Islet of Langerhans (tissue), 1 donor: ENCODE results near the gene AMACR.

Source experiments
- FAIRE-seq: peaks from one replicate; lab custom pipeline; 2011; peaks lifted over from hg19 to GRCh38; lab: Jason Lieb, UNC

Gene AMACR

GRCh38 chr5:34007621-34008600 is at the start of gene AMACR:
Gene AMACR (minus strand): TSS chr5:34008050. CDS start chr5:34008019, 31 bp downstream.
- no peak for FAIRE-seq

GRCh38 chr5:34057569-34057968 is 49.7 kb upstream of the AMACR start:
- FAIRE-seq, result no peak

DNA sequence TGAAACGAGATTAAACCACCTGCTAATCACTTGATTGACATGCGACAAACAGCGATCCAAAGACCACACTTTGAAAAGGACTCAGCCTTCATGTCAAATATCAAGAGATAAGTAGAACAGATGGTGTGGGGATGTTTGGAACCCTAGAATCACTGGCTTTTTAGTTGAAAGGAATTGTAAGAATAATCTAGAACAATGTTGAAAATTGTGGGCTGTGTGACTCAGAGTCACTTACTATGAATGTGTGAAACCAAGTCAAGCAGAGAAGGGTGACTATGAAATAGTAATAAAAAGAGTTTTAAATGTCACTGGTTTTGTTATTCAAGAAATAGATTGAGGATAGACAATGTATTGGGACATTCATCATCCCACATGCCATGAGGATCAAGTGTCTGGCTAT is 49.3 kb upstream of the AMACR start:
- FAIRE-seq, result no peak

GRCh38 chr5:34055667-34056066 is 47.8 kb upstream of the AMACR start:
- FAIRE-seq, result no peak

- FAIRE-seq, result peak; percentile 33
These were observed 46.5 kb upstream of the AMACR start for GRCh38 chr5:34054400-34054729.

- FAIRE-seq, result no peak
These were observed 45.9 kb upstream of the AMACR start for GRCh38 chr5:34053571-34054399.

GRCh38 chr5:34053133-34053532 is 45.3 kb upstream of the AMACR start:
- no peak for FAIRE-seq

- FAIRE-seq, result no peak
These were observed 43.6 kb upstream of the AMACR start for GRCh38 chr5:34051374-34051980.

- no peak for FAIRE-seq
These were observed 40.1 kb upstream of the AMACR start for GRCh38 chr5:34047774-34048572.

DNA sequence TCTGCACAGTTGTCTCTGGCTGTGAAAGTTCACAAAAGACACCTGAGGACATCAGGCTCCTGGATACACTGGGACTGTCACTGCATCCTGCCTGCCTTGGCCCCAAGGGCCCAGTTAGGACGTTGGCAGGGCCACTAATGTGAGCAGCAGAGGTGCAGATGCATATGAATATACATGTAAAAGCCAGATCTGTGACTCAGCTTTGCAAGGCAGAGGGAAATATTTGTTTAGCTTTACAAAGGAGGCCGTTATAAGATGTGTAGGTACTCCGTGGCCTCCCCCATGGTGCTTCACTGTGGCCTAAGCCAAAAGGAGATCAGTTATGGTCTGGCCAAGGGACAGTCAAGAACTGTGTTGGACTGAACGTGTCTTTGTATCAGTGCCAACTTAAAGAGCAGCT is 39.3 kb upstream of the AMACR start:
- FAIRE-seq, result no peak

GRCh38 chr5:34045996-34046395 is 38.1 kb upstream of the AMACR start:
- FAIRE-seq, result no peak

DNA sequence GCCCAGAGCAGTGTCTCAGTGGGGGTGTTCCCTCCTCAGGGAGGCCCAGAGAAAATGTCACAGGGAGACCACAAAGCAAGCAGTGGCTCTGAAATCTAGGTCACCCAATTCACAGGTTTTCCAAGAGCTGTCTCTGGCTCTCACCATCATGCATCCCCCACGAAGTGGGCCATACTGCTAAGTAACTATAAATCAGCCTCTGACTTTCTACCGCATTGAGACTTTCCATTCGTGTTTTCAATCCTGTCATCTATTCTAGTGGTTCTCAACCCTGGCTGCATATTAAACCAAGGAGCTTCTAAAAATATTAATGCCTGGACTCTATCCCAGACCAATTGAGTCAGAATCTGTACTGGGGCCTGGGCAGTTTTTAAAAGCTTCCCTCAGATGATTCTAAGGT is 37.2 kb upstream of the AMACR start:
- no peak for FAIRE-seq

- FAIRE-seq, result no peak
These were observed 35.4 kb upstream of the AMACR start, which contains the start of gene C1QTNF3 for GRCh38 chr5:34043099-34043876. Gene C1QTNF3 (minus strand): TSS chr5:34043213. CDS start chr5:34043125, 88 bp downstream.

DNA sequence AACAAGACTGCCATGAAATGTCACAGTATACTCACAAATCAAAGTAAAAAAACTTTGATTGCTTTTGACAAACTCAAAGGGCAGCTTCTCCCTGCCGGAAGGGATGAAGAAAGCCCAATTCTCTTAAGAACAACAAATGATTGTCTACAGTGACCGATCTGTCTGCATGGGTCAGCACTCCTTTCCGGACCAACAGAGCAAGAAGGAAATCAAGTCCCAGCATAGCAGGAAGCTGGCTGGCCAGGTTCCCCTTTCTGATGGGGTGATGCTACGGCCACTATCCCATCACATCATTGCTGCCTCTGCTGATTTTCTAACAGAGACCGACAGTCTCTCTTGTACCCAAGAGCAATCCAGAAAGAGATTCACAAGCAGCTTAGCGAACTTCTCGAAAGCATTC is 34.5 kb upstream of the AMACR start:
- FAIRE-seq, result no peak

DNA sequence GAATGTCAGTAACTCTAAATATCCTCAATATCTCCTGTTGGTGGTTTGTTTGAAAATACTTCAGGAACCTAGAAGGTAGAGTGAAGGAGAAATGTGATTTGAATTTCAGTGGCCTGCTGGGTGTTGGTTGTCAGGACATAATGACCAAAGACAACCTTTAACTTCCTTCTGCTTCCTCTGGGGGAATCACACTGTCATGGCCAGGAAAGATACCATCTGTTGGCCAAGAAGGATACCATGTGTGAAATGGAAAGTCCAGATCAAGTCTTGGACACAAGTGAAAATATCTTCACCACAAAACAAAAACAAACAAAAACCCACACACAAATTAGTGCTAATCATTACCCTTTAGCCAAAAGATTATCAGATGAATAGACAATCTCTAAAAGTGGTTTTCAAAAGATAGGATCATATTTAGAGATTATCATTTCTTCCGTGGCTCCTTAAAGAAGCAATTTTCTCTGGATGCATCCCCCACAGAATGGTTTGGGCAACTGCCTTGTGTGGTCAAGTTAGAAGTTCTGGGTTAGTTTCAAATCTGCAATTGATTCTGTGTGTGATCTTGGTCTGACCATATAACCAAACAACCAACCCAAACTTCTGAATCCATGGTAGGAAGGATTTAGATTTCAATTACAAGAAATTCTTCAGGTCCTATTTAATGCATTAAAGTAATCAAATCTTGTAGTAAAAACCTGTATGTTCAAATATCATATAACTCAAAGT is 33.6 kb upstream of the AMACR start:
- no peak for FAIRE-seq

DNA sequence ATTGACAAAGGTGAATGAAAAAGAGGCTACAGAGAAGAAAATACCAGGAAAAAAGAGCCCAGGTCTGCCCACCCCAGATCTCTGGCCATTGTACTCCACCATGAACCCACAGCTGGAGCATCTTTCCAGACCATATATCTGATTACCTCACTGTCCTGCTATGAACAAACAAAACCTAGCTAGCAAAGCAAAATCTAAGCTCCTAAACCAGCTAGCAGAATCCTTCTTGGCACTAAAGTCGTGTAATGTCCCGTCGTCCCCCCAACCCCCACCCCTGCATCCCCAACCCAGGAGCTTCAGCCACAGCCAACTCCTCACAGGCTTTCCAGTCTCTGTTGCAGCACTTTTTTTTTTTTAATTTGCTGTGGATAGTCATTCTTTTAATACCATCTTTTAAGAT is 32.6 kb upstream of the AMACR start:
- FAIRE-seq, result no peak

- no peak for FAIRE-seq
These were observed 31.7 kb upstream of the AMACR start for GRCh38 chr5:34039398-34040157.

DNA sequence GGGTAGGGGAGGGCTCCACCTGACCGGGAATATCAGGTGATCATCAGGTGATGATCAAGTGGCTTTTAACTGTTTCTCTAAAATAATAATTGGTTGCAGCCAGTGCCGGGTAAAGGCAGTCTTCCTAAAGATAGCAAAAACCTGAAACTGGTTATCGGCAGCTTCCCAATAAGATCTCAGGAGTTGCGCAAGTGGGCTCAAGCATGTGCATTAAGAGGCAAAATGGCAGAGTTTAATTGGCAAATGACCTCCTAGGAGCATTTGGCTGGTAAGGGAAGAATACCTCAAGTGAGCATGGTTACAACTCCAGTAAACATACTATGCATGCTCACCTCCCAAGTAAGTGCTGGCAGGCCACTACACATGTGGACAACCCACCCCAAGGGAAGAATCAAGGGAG is 31.0 kb upstream of the AMACR start:
- FAIRE-seq, result no peak

GRCh38 chr5:34038390-34038789 is 30.5 kb upstream of the AMACR start:
- FAIRE-seq, result no peak

DNA sequence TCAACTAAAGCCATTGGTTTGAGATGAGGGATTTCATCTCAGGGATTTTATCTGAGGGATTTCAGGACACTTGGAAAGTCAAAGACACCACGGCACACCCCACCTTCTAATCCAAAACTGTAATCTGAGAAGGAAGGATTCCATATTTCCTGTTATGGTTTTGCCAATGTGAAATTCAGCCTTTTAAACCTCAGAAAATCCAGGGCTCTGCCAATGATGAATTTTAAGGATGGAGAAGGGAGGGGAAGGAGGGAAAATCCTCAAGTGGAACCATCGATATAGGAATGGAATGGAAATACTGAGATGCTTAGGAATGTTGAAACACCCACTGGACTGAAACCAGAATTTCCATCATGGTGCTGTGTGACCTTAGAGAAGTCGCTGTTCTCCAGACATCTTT is 29.9 kb upstream of the AMACR start:
- FAIRE-seq, result no peak
